SU-DHL-6 (cell line): Measurements from ENCODE around the gene ZNF775.

Source experiments
- EZH2phosphoT487 ChIP-seq: fragments of 200-600 bp; sonication (generic), shearing (Covaris generic); conservative IDR thresholded peaks from 2 replicates; pipeline ENCODE4 v1.6.1; 2018; ENCODE audit warnings: mild to moderate bottlenecking, antibody characterized with exemption, low read length, moderate library complexity, mixed read lengths
- TF ChIP-seq, protein P1 (sequence below): fragments of 200-600 bp; sonication (generic); IDR thresholded peaks from one replicate; pipeline ENCODE4 v1.5.1; 2017; ENCODE audit warnings: antibody characterized with exemption, mild to moderate bottlenecking, low read length, moderate library complexity; ENCODE audit not compliant: insufficient read depth, poor library complexity, severe bottlenecking

DNA sequence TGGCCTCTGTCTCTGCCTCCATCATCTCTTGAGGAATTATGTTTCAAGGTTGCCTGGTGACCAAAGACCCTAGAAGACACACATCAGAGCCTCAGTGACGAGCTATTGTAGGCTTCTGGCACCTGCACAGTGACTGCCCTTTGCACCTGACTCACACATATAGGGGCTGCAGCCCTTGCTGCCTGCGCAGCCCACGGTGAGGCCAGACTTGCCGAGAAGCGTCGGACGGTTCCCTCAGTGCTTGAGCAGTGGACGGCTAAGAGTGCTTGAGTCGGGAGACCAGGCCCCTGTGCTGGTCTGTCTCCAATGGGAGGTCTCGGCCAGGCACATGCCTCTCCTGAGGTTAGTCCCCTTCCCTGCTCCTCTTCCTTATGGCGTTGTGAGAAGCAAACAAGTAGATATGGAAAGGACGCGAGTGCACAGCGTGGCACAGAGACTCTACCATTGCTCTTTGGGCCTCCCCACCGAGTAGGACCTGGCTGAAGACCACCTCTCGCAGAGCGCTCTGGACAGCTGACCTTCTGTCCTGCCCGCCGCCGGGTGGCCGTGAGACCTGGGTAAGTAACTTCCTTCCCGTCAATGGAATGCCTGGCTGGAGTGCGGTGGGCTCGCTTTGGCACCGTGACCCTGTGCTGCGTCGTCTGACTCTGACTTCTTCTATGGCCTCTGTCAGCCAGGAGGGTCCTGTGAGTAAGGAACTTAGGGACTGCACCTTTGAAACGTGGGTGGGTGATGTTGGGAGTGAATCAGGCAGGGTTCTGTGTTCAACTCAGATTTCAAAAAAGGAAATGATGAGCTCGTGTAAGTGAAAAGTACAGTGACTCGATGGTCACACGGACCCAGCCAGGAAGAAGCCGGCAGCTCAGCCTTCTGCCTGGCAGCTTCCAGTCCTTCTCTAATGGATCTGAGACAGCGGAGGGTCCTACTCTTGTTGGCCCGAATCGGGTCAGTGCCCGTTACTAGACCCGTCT is 33.7 kb downstream of the ZNF775 start:
- TF ChIP-seq, protein P1, sequence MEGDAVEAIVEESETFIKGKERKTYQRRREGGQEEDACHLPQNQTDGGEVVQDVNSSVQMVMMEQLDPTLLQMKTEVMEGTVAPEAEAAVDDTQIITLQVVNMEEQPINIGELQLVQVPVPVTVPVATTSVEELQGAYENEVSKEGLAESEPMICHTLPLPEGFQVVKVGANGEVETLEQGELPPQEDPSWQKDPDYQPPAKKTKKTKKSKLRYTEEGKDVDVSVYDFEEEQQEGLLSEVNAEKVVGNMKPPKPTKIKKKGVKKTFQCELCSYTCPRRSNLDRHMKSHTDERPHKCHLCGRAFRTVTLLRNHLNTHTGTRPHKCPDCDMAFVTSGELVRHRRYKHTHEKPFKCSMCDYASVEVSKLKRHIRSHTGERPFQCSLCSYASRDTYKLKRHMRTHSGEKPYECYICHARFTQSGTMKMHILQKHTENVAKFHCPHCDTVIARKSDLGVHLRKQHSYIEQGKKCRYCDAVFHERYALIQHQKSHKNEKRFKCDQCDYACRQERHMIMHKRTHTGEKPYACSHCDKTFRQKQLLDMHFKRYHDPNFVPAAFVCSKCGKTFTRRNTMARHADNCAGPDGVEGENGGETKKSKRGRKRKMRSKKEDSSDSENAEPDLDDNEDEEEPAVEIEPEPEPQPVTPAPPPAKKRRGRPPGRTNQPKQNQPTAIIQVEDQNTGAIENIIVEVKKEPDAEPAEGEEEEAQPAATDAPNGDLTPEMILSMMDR = no peak
- TF ChIP-seq EZH2phosphoT487 = no peak
